Measurements from ENCODE around the gene MGAT5B. TPM values are rescaled to one million over a fixed set of nuclear protein-coding genes. Genes with fewer than 3 reads are reported as not detected.

MGAT5B gene
- total RNA-seq, 2 donors from 2014 or later = 0.14 to 4.1 TPM

- no peaks in the 10 kb centered on the region for H3K36me3 ChIP-seq
- no peaks in the 10 kb centered on the region for H3K27me3 ChIP-seq (replicated peaks; ENCODE audit: insufficient read depth)
- no peak overlapping the region for H3K4me3 ChIP-seq
- TF ChIP-seq POLR2A (IDR thresholded peaks at IDR 0.05) (no peak), CTCF (IDR thresholded peaks at IDR 0.05) (no peak), POLR2AphosphoS5 (IDR thresholded peaks at IDR 0.05) (no peak)
- H3K27ac ChIP-seq = no peak overlapping the region
- H3K4me1 ChIP-seq (replicated peaks) = no peaks in the 10 kb centered on the region
- H3K9me3 ChIP-seq = no peaks in the 10 kb centered on the region
- WGBS = 97% methylated on average over 4 of the region's 4 CpGs
- no peak for DNase-seq (ENCODE audit: low spot score)
- intact Hi-C loops (cut with DNase I) = no loop called here
These were observed 34.5 kb upstream of the MGAT5B start for GRCh38 chr17:76833747-76834146.

GRCh38 chr17:76834870-76835269 lies 33.3 kb upstream of the MGAT5B start:
- Histone ChIP-seq H3K27me3 (replicated peaks; ENCODE audit: insufficient read depth) (no peaks in the 10 kb centered on the region), H3K9me3 (no peaks in the 10 kb centered on the region), H3K4me1 (replicated peaks) (no peaks in the 10 kb centered on the region), H3K36me3 (no peaks in the 10 kb centered on the region), H3K27ac (no peak overlapping the region), H3K4me3 (no peak overlapping the region)
- 63% methylated on average over 9 of the region's 9 CpGs for WGBS
- no peak for TF ChIP-seq POLR2A (IDR thresholded peaks at IDR 0.05)
- TF ChIP-seq POLR2AphosphoS5 (IDR thresholded peaks at IDR 0.05) = no peak
- TF ChIP-seq CTCF (IDR thresholded peaks at IDR 0.05) = no peak
- intact Hi-C loops (cut with DNase I) = no loop called here
- DNase-seq (ENCODE audit: low spot score) = no peak

GRCh38 chr17:76840443-76840767 lies 27.8 kb upstream of the MGAT5B start:
- Histone ChIP-seq H3K36me3 (no peaks in the 10 kb centered on the region), H3K4me1 (replicated peaks) (no peaks in the 10 kb centered on the region), H3K27ac (no peak overlapping the region), H3K4me3 (no peak overlapping the region), H3K27me3 (replicated peaks; ENCODE audit: insufficient read depth) (peaks cover 4% of the 10 kb centered on the region), H3K9me3 (no peaks in the 10 kb centered on the region)
- intact Hi-C loops (cut with DNase I) = no loop called here
- DNase-seq (ENCODE audit: low spot score) = no peak
- WGBS = 21% methylated on average over 3 of the region's 3 CpGs
- no peak for TF ChIP-seq POLR2A (IDR thresholded peaks at IDR 0.05)
- TF ChIP-seq POLR2AphosphoS5 (IDR thresholded peaks at IDR 0.05) = no peak
- no peak for TF ChIP-seq CTCF (IDR thresholded peaks at IDR 0.05)

GRCh38 chr17:76840884-76841775 lies 27.1 kb upstream of the MGAT5B start:
- Histone ChIP-seq H3K9me3 (no peaks in the 10 kb centered on the region), H3K36me3 (no peaks in the 10 kb centered on the region), H3K27ac (no peak overlapping the region), H3K4me1 (replicated peaks) (no peaks in the 10 kb centered on the region), H3K27me3 (replicated peaks; ENCODE audit: insufficient read depth) (peaks cover 4% of the 10 kb centered on the region), H3K4me3 (no peak overlapping the region)
- intact Hi-C loops (cut with DNase I) = no loop called here
- DNase-seq (ENCODE audit: low spot score) = no peak
- no peak for TF ChIP-seq POLR2A (IDR thresholded peaks at IDR 0.05)
- TF ChIP-seq POLR2AphosphoS5 (IDR thresholded peaks at IDR 0.05) = no peak
- TF ChIP-seq CTCF (IDR thresholded peaks at IDR 0.05) = no peak
- WGBS = 16% methylated on average over 8 of the region's 8 CpGs

Data from prostate gland (tissue), 2 donors.